HepG2 (cell line): ENCODE measurements around the gene PATZ1. TPM values are rescaled to one million over a fixed set of nuclear protein-coding genes. Genes with fewer than 3 reads are reported as not detected.

Experiments
- AKNA ChIP-seq: sonication (generic); formaldehyde crosslinking; IDR thresholded peaks from 2 replicates; pipeline ENCODE4 v1.4.0; 2020; ENCODE audit warnings: missing genetic modification reagents, borderline replicate concordance
- BHLHE40 ChIP-seq: IDR thresholded peaks from 2 replicates; pipeline ENCODE4 v1.6.1; 2011; ENCODE audit warnings: low read length, improper control_type of control experiment
- CEBPB ChIP-seq: IDR thresholded peaks from 2 replicates; pipeline ENCODE4 v1.6.1; 2011; ENCODE audit warnings: low read depth, low read length, improper control_type of control experiment, borderline replicate concordance
- E2F1 ChIP-seq: sonication (generic); formaldehyde crosslinking; IDR thresholded peaks from 2 replicates; pipeline ENCODE4 v1.5.0; 2020; ENCODE audit warnings: missing genetic modification reagents
- EP300 ChIP-seq, 3 experiments: sonication (generic) in 1 of 3; formaldehyde crosslinking in 1 of 3; IDR thresholded peaks; 2 replicates each; pipeline versions ENCODE4 v1.5.1 to v1.6.1; 2011 to 2020; ENCODE audit warnings: low read depth in 2 of 3, low read length in 2 of 3, borderline replicate concordance in 1 of 3, improper control_type of control experiment in 1 of 3, mild to moderate bottlenecking in 1 of 3, missing genetic modification reagents in 1 of 3, moderate library complexity in 1 of 3
- ETV5 ChIP-seq: IDR thresholded peaks from 2 replicates; pipeline ENCODE4 v1.6.1; 2018; ENCODE audit warnings: missing biosample characterization, missing genetic modification reagents, inconsistent platforms, borderline replicate concordance
- FOXK2 ChIP-seq: fragments of 450-650 bp; IDR thresholded peaks from 2 replicates; pipeline ENCODE4 v1.6.1; 2016
- GATAD1 ChIP-seq: IDR thresholded peaks from 2 replicates; pipeline ENCODE4 v1.6.1; 2016; ENCODE audit warnings: missing genetic modification reagents, missing compliant biosample characterization
- GTF2F1 ChIP-seq: fragments of 150-350 bp; IDR thresholded peaks from 2 replicates; pipeline ENCODE4 v1.6.1; 2014; ENCODE audit warnings: low read length
- NFKBIZ ChIP-seq: IDR thresholded peaks from 2 replicates; pipeline ENCODE4 v1.6.1; 2018; ENCODE audit warnings: missing genetic modification reagents, missing compliant biosample characterization
- NR2F6 ChIP-seq, 2 experiments: IDR thresholded peaks; 2 replicates each; pipeline ENCODE4 v1.6.1; 2016; ENCODE audit warnings: antibody characterized with exemption in 1 of 2, mild to moderate bottlenecking in 1 of 2
- REST ChIP-seq, 2 experiments: IDR thresholded peaks; 2 replicates each; pipeline ENCODE4 v1.6.1; 2011 to 2012; ENCODE audit warnings: low read length in 2 of 2, borderline replicate concordance in 1 of 2, low read depth in 1 of 2, mild to moderate bottlenecking in 1 of 2, moderate library complexity in 1 of 2
- TOPORS ChIP-seq: sonication (generic); formaldehyde crosslinking; IDR thresholded peaks from 2 replicates; pipeline ENCODE4 v1.8.0; 2023; ENCODE audit warnings: mild to moderate bottlenecking, missing genetic modification reagents
- TRAFD1 ChIP-seq: sonication (generic); formaldehyde crosslinking; IDR thresholded peaks from 2 replicates; pipeline ENCODE4 v1.5.1; 2020; ENCODE audit warnings: missing genetic modification reagents, mild to moderate bottlenecking, borderline replicate concordance
- ZMAT3 ChIP-seq: sonication (generic); formaldehyde crosslinking; conservative IDR thresholded peaks from 2 replicates; pipeline ENCODE4 v1.7.0; 2021; ENCODE audit warnings: missing genetic modification reagents
- ZMYM4 ChIP-seq: sonication (generic); formaldehyde crosslinking; IDR thresholded peaks from 2 replicates; pipeline ENCODE4 v1.8.1; 2023; ENCODE audit warnings: mild to moderate bottlenecking, missing genetic modification reagents
- ZNF138 ChIP-seq: sonication (generic); formaldehyde crosslinking; IDR thresholded peaks from 2 replicates; pipeline ENCODE4 v1.5.0; 2020; ENCODE audit warnings: mild to moderate bottlenecking, low read depth, missing genetic modification reagents
- ZNF44 ChIP-seq: sonication (generic); formaldehyde crosslinking; IDR thresholded peaks from 2 replicates; pipeline ENCODE4 v1.5.1; 2020; ENCODE audit warnings: mild to moderate bottlenecking, missing genetic modification reagents
- ZSCAN29 ChIP-seq: sonication (generic); formaldehyde crosslinking; conservative IDR thresholded peaks from 2 replicates; pipeline ENCODE4 v1.4.0; 2020; ENCODE audit warnings: mild to moderate bottlenecking, missing genetic modification reagents
- polyA plus RNA-seq, 8 experiments: library from polyadenylated mRNA; depleted of rRNA in 3 of 8; stranded (reverse) in 7 of 8; unstranded in 1 of 8; fragments of >200 nt; fragmentation: Illumina TruSeq in 4 of 8; extraction: Trizol in 4 of 8; gene quantifications; 2 replicates each; pipeline versions ENCODE4 v1.2.1 to v1.2.3, GENCODE V29; 2011 to 2016; ENCODE audit warnings: low read depth in 4 of 8, missing spikeins in 1 of 8, mixed read lengths in 1 of 8; ENCODE audit not compliant: insufficient read depth in 1 of 8
- total RNA-seq, 5 experiments: library from RNA; depleted of rRNA; stranded (reverse); fragments of >200 nt; fragmentation: Illumina TruSeq; extraction: Trizol; gene quantifications; 2 replicates each; pipeline ENCODE4 v1.2.3, GENCODE V29; 2016; ENCODE audit warnings: low read depth in 1 of 5

The PATZ1 gene
- total and polyA plus RNA-seq, 2 of the 13 experiments (the other 11 are each of a cell fraction or from before 2014, with no cell fraction given) = 24.9 to 30.5 TPM

- TF ChIP-seq FOXK2 = no peak
- no peak for TF ChIP-seq ZSCAN29 (CRISPR knock-in tag)
- TF ChIP-seq TRAFD1 (CRISPR knock-in tag) = no peak
- TF ChIP-seq NFKBIZ (CRISPR knock-in tag) = no peak
- no peak for TF ChIP-seq ZMAT3
- TF ChIP-seq BHLHE40 = no peak
- TF ChIP-seq ZNF138 (CRISPR knock-in tag) = no peak
- no peak for TF ChIP-seq ZMYM4 (CRISPR knock-in tag)
- no peak for TF ChIP-seq ETV5 (CRISPR knock-in tag)
- 0 out of 4 replicates have a peak, but pooled peaks of 1 of the 2 experiments have one; percentile 24 for TF ChIP-seq REST (IDR thresholded peaks at IDR 0.05; ENCODE audit: borderline replicate concordance in 1 of 2, low read depth in 1 of 2, low read length in 2 of 2)
- TF ChIP-seq E2F1 (CRISPR knock-in tag) = no peak
- TF ChIP-seq EP300 (IDR thresholded peaks at IDR 0.05; ENCODE audit: low read depth in 2 of 2, low read length in 2 of 2) = no peak
- TF ChIP-seq EP300 (CRISPR knock-in tag; IDR thresholded peaks at IDR 0.05; ENCODE audit: borderline replicate concordance) = no peak
- no peak for TF ChIP-seq CEBPB
- no peak for TF ChIP-seq ZNF44
- TF ChIP-seq GATAD1 (CRISPR knock-in tag) = no peak
- TF ChIP-seq AKNA (CRISPR knock-in tag) = no peak
- no peak for TF ChIP-seq TOPORS (CRISPR knock-in tag)
- no peak for TF ChIP-seq NR2F6 (IDR thresholded peaks at IDR 0.05)
- TF ChIP-seq NR2F6 (CRISPR knock-in tag; IDR thresholded peaks at IDR 0.05) = peak; percentile 32; the same call in 1 of the 2 replicates
- TF ChIP-seq GTF2F1 = no peak
Observed at GRCh38 chr22:31350410-31350863, 4.3 kb upstream of the PATZ1 start (continued).
